Stimulated activated CD4-positive, alpha-beta T cell treated with anti-CD3 and anti-CD28 coated beads, Interleukin-4, amount 100 ng/mL, for 48 hours (primary cell): ENCODE results near the gene TAS2R41.
"Not testable (repeated sequence)": the region's sequence is repeated elsewhere in the genome, so short reads cannot be mapped to it uniquely, and the experiment has no call there.

Experiments used
- DNase-seq, 2 donors: peaks; one replicate each; pipeline ENCODE4 v3.0.0-alpha.2; 2020; ENCODE audit warnings: low read depth in 2 of 2

Gene TAS2R41

GRCh38 chr7:143456992-143457793 is 20.5 kb upstream of the TAS2R41 start:
- DNase-seq, result no peak

- DNase-seq, result no peak
Measured at GRCh38 chr7:143458263-143458662, 19.4 kb upstream of the TAS2R41 start.

GRCh38 chr7:143458681-143459080 is 19.0 kb upstream of the TAS2R41 start:
- no peak for DNase-seq

GRCh38 chr7:143459359-143459758 is 18.3 kb upstream of the TAS2R41 start:
- no peak for DNase-seq

GRCh38 chr7:143460271-143460979 is 17.2 kb upstream of the TAS2R41 start:
- no peak for DNase-seq

- no peak for DNase-seq
Measured at GRCh38 chr7:143462045-143462444, 15.6 kb upstream of the TAS2R41 start.

GRCh38 chr7:143463556-143463955 is 14.1 kb upstream of the TAS2R41 start:
- no peak for DNase-seq

GRCh38 chr7:143463957-143464356 is 13.7 kb upstream of the TAS2R41 start:
- no peak for DNase-seq

GRCh38 chr7:143467724-143468123 is 9.9 kb upstream of the TAS2R41 start:
- no peak for DNase-seq

- not testable (repeated sequence) for DNase-seq
Measured at GRCh38 chr7:143472071-143472689, 5.5 kb upstream of the TAS2R41 start.

GRCh38 chr7:143479055-143479766 is 1.5 kb downstream of the TAS2R41 start:
- DNase-seq, result no peak

- DNase-seq, result no peak
Measured at GRCh38 chr7:143480501-143480900, 2.8 kb downstream of the TAS2R41 start.

- no peak for DNase-seq
Measured at GRCh38 chr7:143484119-143484518, 6.4 kb downstream of the TAS2R41 start.

GRCh38 chr7:143485094-143485493 is 7.4 kb downstream of the TAS2R41 start:
- no peak for DNase-seq

GRCh38 chr7:143485500-143485899 is 7.8 kb downstream of the TAS2R41 start:
- no peak for DNase-seq

- DNase-seq, result not testable (repeated sequence)
Measured at GRCh38 chr7:143486266-143486665, 8.6 kb downstream of the TAS2R41 start.

- DNase-seq, result no peak
Measured at GRCh38 chr7:143487061-143487460, 9.4 kb downstream of the TAS2R41 start.

- no peak for DNase-seq
Measured at GRCh38 chr7:143487566-143487965, 9.9 kb downstream of the TAS2R41 start.

GRCh38 chr7:143490717-143491306 is 13.1 kb downstream of the TAS2R41 start:
- no peak for DNase-seq

GRCh38 chr7:143492043-143492471 is 14.4 kb downstream of the TAS2R41 start:
- no peak for DNase-seq
